HCT116 (cell line): ENCODE measurements around the gene SND1. TPM values are rescaled to one million over a fixed set of nuclear protein-coding genes. Genes with fewer than 3 reads are reported as not detected.

Experiments
- ATAC-seq: fragments of 200-7000 bp; cut with Tn5 transposase; 2 replicates; pipeline ENCODE4 v1.9.1; 2020; ENCODE audit warnings: mild to moderate bottlenecking, moderate library complexity
- BruUV-seq: library from RNA; stranded (reverse); fragments of 400-500 nt; replicated peaks from 2 replicates; lab custom pipeline; 2021; lab: Mats Ljungman, UMichigan
- CTCF ChIA-PET: fragments of 300-600 bp; sonication (Branson Sonifier 250); formaldehyde crosslinking; loops from one replicate; lab custom pipeline; 2021; ENCODE audit warnings: antibody characterized with exemption; lab: Charles Lee
- POLR2A ChIA-PET: fragments of 300-600, 350-600 bp; sonication (Branson Sonifier 250); formaldehyde crosslinking; loops from one replicate; lab custom pipeline; 2021; ENCODE audit warnings: antibody characterized with exemption; lab: Charles Lee
- RAD21 ChIA-PET, 2 experiments: fragments of 300-600 bp; sonication (Branson Sonifier 250); formaldehyde crosslinking; loops; one replicate each; lab custom pipeline; 2023; ENCODE audit warnings: low total read pairs in 2 of 2; ENCODE audit not compliant: uncharacterized antibody in 2 of 2, unreplicated experiment in 2 of 2, low non-redundant PET in 1 of 2; lab: Charles Lee
- DNase-seq: peaks from one replicate; pipeline ENCODE4 v3.0.0-alpha.2; 2010; ENCODE audit warnings: low read depth, low spot score
- H2AFZ ChIP-seq: fragments of 200-600 bp; shearing (Covaris generic), sonication (generic); 2 replicates; pipeline ENCODE4 v1.6.1; 2017; ENCODE audit warnings: low read depth, mixed run types, mixed read lengths, antibody characterized with exemption, low read length; ENCODE audit not compliant: poor library complexity, severe bottlenecking
- H3K27ac ChIP-seq: 2 replicates; pipeline ENCODE4 v1.5.1; 2012; ENCODE audit warnings: low read depth, low read length
- H3K27me3 ChIP-seq: fragments of 200-600 bp; sonication (generic); 2 replicates; pipeline ENCODE4 v1.6.1; 2016; ENCODE audit warnings: mixed run types, low read length, mixed read lengths; ENCODE audit not compliant: insufficient read depth
- H3K36me3 ChIP-seq, 2 experiments: fragments of 200-500 bp in 1 of 2; fragments of 200-600 bp in 1 of 2; sonication (Bioruptor generic) in 1 of 2; sonication (generic) in 1 of 2; 2 replicates each; pipeline versions ENCODE4 v1.5.1 to v1.6.1; 2014 to 2016; ENCODE audit warnings: low read length in 2 of 2, inconsistent platforms in 1 of 2, mixed read lengths in 1 of 2, mixed run types in 1 of 2; ENCODE audit not compliant: insufficient read depth in 2 of 2, control insufficient read depth in 1 of 2
- H3K4me1 ChIP-seq, 2 experiments: fragments of 200-600 bp in 1 of 2; sonication (generic) in 1 of 2; 2 replicates each; pipeline versions ENCODE4 v1.5.1 to v1.6.1; 2012 to 2017; ENCODE audit warnings: low read length in 2 of 2, inconsistent platforms in 1 of 2, mild to moderate bottlenecking in 1 of 2, mixed read lengths in 1 of 2, mixed run types in 1 of 2, moderate library complexity in 1 of 2; ENCODE audit not compliant: insufficient read depth in 2 of 2, control insufficient read depth in 1 of 2
- H3K4me2 ChIP-seq: fragments of 200-600 bp; sonication (generic); 2 replicates; pipeline ENCODE4 v1.6.1; 2017; ENCODE audit warnings: mixed run types, low read length, mixed read lengths
- H3K4me3 ChIP-seq, 2 experiments: fragments of 200-600 bp in 1 of 2; sonication (generic) in 1 of 2; replicated peaks in 1 of 2; 2 replicates each; pipeline ENCODE4 v1.5.1; 2011 to 2016; ENCODE audit warnings: low read length in 2 of 2, control low read depth in 1 of 2, low read depth in 1 of 2, mild to moderate bottlenecking in 1 of 2, mixed read lengths in 1 of 2, mixed run types in 1 of 2
- H3K79me2 ChIP-seq: fragments of 200-600 bp; sonication (generic); 2 replicates; pipeline ENCODE4 v1.6.1; 2017; ENCODE audit warnings: mild to moderate bottlenecking, mixed run types, low read length, moderate library complexity, mixed read lengths; ENCODE audit not compliant: insufficient read depth
- H3K9ac ChIP-seq: fragments of 200-600 bp; sonication (generic); 2 replicates; pipeline ENCODE4 v1.6.1; 2016; ENCODE audit warnings: low read length, mixed read lengths
- H3K9me2 ChIP-seq: fragments of 200-600 bp; sonication (generic), shearing (Covaris generic); 2 replicates; pipeline ENCODE4 v1.6.1; 2017; ENCODE audit warnings: mixed run types, mild to moderate bottlenecking, moderate library complexity; ENCODE audit not compliant: insufficient read depth
- H3K9me3 ChIP-seq, 2 experiments: fragments of 200-500 bp in 1 of 2; fragments of 200-600 bp in 1 of 2; sonication (Bioruptor generic) in 1 of 2; sonication (generic) in 1 of 2; 2 replicates each; pipeline ENCODE4 v1.6.1; 2014 to 2017; ENCODE audit warnings: low read length in 2 of 2, mixed read lengths in 2 of 2, inconsistent platforms in 1 of 2, low read depth in 1 of 2, mild to moderate bottlenecking in 1 of 2, mixed run types in 1 of 2, moderate library complexity in 1 of 2; ENCODE audit not compliant: control insufficient read depth in 1 of 2, insufficient read depth in 1 of 2
- H4K20me1 ChIP-seq: fragments of 200-600 bp; sonication (generic), shearing (Covaris generic); 2 replicates; pipeline ENCODE4 v1.6.1; 2017; ENCODE audit warnings: mixed run types, mild to moderate bottlenecking, moderate library complexity; ENCODE audit not compliant: insufficient read depth
- CEBPB ChIP-seq: IDR thresholded peaks from 2 replicates; pipeline ENCODE4 v1.6.1; 2012; ENCODE audit warnings: low read depth
- EGR1 ChIP-seq: IDR thresholded peaks from 2 replicates; pipeline ENCODE4 v1.6.1; 2012; ENCODE audit warnings: low read depth
- POLR2A ChIP-seq: IDR thresholded peaks from 2 replicates; pipeline ENCODE4 v1.7.0; 2011; ENCODE audit warnings: borderline replicate concordance; ENCODE audit not compliant: insufficient read depth, insufficient read length; ENCODE audit errors: extremely low read depth
- SP1 ChIP-seq: IDR thresholded peaks from 2 replicates; pipeline ENCODE4 v1.6.1; 2012; ENCODE audit warnings: low read depth
- SRF ChIP-seq: IDR thresholded peaks from 2 replicates; pipeline ENCODE4 v1.6.1; 2012; ENCODE audit warnings: low read depth
- YY1 ChIP-seq: IDR thresholded peaks from 2 replicates; pipeline ENCODE4 v1.6.1; 2011; ENCODE audit warnings: low read length, low read depth, moderate library complexity, mild to moderate bottlenecking; ENCODE audit not compliant: insufficient replicate concordance; ENCODE audit errors: extremely low read depth
- intact Hi-C: fragments of 100-400 bp; cut with micrococcal nuclease; formaldehyde crosslinking; loops from 2 replicates; pipeline ENCODE4 v1.10.0; 2022
- total RNA-seq: library from RNA; stranded (reverse); gene quantifications from one replicate; pipeline ENCODE4 v1.2.1, GENCODE V29; 2021; ENCODE audit not compliant: unreplicated experiment
- TF ChIP-seq, protein P1 (sequence below): IDR thresholded peaks from 2 replicates; pipeline ENCODE4 v1.6.1; 2012; ENCODE audit warnings: low read depth
- TF ChIP-seq, protein P2 (sequence below): IDR thresholded peaks from 2 replicates; pipeline ENCODE4 v1.6.1; 2012

SND1 gene
- total RNA-seq, 1 experiment from 2014 or later: 169 TPM

GRCh38 chr7:127976056-127976737 lies 324.2 kb downstream of the SND1 start (continued):
- TF ChIP-seq, protein P1, sequence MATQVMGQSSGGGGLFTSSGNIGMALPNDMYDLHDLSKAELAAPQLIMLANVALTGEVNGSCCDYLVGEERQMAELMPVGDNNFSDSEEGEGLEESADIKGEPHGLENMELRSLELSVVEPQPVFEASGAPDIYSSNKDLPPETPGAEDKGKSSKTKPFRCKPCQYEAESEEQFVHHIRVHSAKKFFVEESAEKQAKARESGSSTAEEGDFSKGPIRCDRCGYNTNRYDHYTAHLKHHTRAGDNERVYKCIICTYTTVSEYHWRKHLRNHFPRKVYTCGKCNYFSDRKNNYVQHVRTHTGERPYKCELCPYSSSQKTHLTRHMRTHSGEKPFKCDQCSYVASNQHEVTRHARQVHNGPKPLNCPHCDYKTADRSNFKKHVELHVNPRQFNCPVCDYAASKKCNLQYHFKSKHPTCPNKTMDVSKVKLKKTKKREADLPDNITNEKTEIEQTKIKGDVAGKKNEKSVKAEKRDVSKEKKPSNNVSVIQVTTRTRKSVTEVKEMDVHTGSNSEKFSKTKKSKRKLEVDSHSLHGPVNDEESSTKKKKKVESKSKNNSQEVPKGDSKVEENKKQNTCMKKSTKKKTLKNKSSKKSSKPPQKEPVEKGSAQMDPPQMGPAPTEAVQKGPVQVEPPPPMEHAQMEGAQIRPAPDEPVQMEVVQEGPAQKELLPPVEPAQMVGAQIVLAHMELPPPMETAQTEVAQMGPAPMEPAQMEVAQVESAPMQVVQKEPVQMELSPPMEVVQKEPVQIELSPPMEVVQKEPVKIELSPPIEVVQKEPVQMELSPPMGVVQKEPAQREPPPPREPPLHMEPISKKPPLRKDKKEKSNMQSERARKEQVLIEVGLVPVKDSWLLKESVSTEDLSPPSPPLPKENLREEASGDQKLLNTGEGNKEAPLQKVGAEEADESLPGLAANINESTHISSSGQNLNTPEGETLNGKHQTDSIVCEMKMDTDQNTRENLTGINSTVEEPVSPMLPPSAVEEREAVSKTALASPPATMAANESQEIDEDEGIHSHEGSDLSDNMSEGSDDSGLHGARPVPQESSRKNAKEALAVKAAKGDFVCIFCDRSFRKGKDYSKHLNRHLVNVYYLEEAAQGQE: no peak
- TF ChIP-seq, protein P2, sequence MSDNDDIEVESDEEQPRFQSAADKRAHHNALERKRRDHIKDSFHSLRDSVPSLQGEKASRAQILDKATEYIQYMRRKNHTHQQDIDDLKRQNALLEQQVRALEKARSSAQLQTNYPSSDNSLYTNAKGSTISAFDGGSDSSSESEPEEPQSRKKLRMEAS: no peak
- TF ChIP-seq CEBPB (no peak), SRF (no peak), SP1 (no peak)

DNA sequence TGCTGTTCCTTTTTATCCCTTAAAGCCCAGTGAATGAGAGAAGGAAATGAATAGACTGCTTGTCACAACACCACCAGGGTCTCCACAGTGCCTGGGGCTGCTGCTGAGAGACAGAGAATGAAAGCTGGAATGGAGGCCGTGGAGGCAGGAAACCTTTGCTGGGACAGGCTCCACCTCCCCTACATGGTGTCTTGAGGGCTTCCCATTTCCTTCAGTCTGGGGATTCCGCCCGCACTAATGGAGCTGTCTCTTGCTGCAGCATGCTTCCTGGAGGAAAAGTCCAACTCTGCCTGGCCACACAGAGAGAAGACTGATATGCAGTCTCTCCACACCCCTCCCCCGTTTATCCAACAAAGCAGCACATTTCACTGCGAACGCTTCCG lies 324.7 kb downstream of the SND1 start:
- H3K9me3 ChIP-seq: peaks cover 0 to 10% of the 10 kb centered on the region in 2 experiments; a peak in 1 of 4 replicates
- no peak overlapping the region for H3K9ac ChIP-seq
- H3K4me2 ChIP-seq: no peak overlapping the region
- H3K9me2 ChIP-seq: no peaks in the 10 kb centered on the region
- no peaks in the 10 kb centered on the region for H4K20me1 ChIP-seq
- no peaks in the 10 kb centered on the region for H3K4me1 ChIP-seq
- H3K36me3 ChIP-seq: peaks cover 0 to 21% of the 10 kb centered on the region in 2 experiments; a peak in 2 of 4 replicates
- intact Hi-C loops: no loop called here
- POLR2A ChIA-PET: no interaction called here
- TF ChIP-seq SP1: no peak
- TF ChIP-seq YY1: no peak
- TF ChIP-seq POLR2A: no peak
- no peak for TF ChIP-seq EGR1
- TF ChIP-seq, all 23 proteins: peak for 0
- Histone ChIP-seq H3K79me2 (no peaks in the 10 kb centered on the region), H3K27ac (no peak overlapping the region), H3K4me3 (no peak overlapping the region), H2AFZ (no peak overlapping the region), H3K27me3 (no peaks in the 10 kb centered on the region)
- no peak for DNase-seq
- ATAC-seq: no peak
- ChIA-PET RAD21 (no interaction called here), CTCF (no interaction called here)
- BruUV-seq: no TSS peak
